DMS153 (cell line): ENCODE data around the gene EHF.

Experiments
- DNase-seq: peaks from one replicate; lab custom pipeline; 2025; lab: John Stamatoyannopoulos, UW

The EHF gene

GRCh38 chr11:34625576-34625975, 4.7 kb downstream of the EHF start:
- DNase-seq, result no peak

GRCh38 chr11:34626393-34626792, 5.5 kb downstream of the EHF start:
- no peak for DNase-seq

- DNase-seq, result no peak
Measured at GRCh38 chr11:34627197-34627596, 6.3 kb downstream of the EHF start.

- DNase-seq, result no peak
Measured at GRCh38 chr11:34629711-34630110, 8.8 kb downstream of the EHF start.

GRCh38 chr11:34630544-34630943, 9.7 kb downstream of the EHF start:
- DNase-seq, result no peak

GRCh38 chr11:34631297-34631696, 10.4 kb downstream of the EHF start:
- no peak for DNase-seq

GRCh38 chr11:34631737-34632104, 10.8 kb downstream of the EHF start:
- peak; percentile 63 for DNase-seq

GRCh38 chr11:34632105-34632791, 11.4 kb downstream of the EHF start:
- DNase-seq, result peak; percentile 81

- DNase-seq, result no peak
Measured at GRCh38 chr11:34633640-34633989, 12.7 kb downstream of the EHF start.

GRCh38 chr11:34633990-34634693, 13.2 kb downstream of the EHF start:
- DNase-seq, result peak; percentile 28

GRCh38 chr11:34634694-34635062, 13.8 kb downstream of the EHF start:
- DNase-seq, result no peak

GRCh38 chr11:34636127-34636526, 15.2 kb downstream of the EHF start:
- no peak for DNase-seq

- DNase-seq, result no peak
Measured at GRCh38 chr11:34637303-34637702, 16.4 kb downstream of the EHF start.

- no peak for DNase-seq
Measured at GRCh38 chr11:34638897-34639296, 18.0 kb downstream of the EHF start.

GRCh38 chr11:34639545-34639944, 18.7 kb downstream of the EHF start:
- no peak for DNase-seq

- DNase-seq, result peak; percentile 19
Measured at GRCh38 chr11:34640050-34640923, 19.4 kb downstream of the EHF start.

GRCh38 chr11:34640924-34641275, 20.0 kb downstream of the EHF start:
- DNase-seq, result no peak

GRCh38 chr11:34641456-34641855, 20.6 kb downstream of the EHF start:
- no peak for DNase-seq

- no peak for DNase-seq
Measured at GRCh38 chr11:34642001-34642554, 21.2 kb downstream of the EHF start.

GRCh38 chr11:34642873-34643272, 22.0 kb downstream of the EHF start:
- no peak for DNase-seq

- DNase-seq, result no peak
Measured at GRCh38 chr11:34643311-34643710, 22.4 kb downstream of the EHF start.

- DNase-seq, result no peak
Measured at GRCh38 chr11:34643846-34644245, 23.0 kb downstream of the EHF start.
